Neutrophil (primary cell): ENCODE measurements around the gene VAT1.

Experiments
- H3K27ac ChIP-seq: fragments of 200-600 bp; sonication (generic); 2 replicates; pipeline ENCODE4 v1.5.1; 2016; ENCODE audit warnings: mild to moderate bottlenecking, moderate library complexity
- H3K27me3 ChIP-seq: fragments of 200-600 bp; sonication (generic); 2 replicates; pipeline ENCODE4 v1.6.0; 2016; ENCODE audit warnings: mild to moderate bottlenecking
- H3K36me3 ChIP-seq: fragments of 200-600 bp; sonication (generic); 2 replicates; pipeline ENCODE4 v1.5.1; 2017
- H3K4me1 ChIP-seq, 2 experiments: fragments of 200-600 bp in 1 of 2; sonication (generic) in 1 of 2; 1 replicate in 1 of 2; 2 replicates in 1 of 2; pipeline versions ENCODE4 v1.5.1 to v1.6.1; 2013 to 2016; ENCODE audit warnings: low read depth in 1 of 2, low read length in 1 of 2, mild to moderate bottlenecking in 1 of 2, moderate library complexity in 1 of 2; ENCODE audit not compliant: control insufficient read depth in 1 of 2, insufficient read depth in 1 of 2
- H3K4me3 ChIP-seq, 2 experiments: fragments of 200-600 bp in 1 of 2; sonication (generic) in 1 of 2; 1 replicate in 1 of 2; 2 replicates in 1 of 2; pipeline ENCODE4 v1.5.1; 2013 to 2016; ENCODE audit warnings: low read depth in 1 of 2, low read length in 1 of 2, mild to moderate bottlenecking in 1 of 2, moderate library complexity in 1 of 2
- H3K9me3 ChIP-seq: fragments of 200-600 bp; sonication (generic); 2 replicates; pipeline ENCODE4 v1.5.1; 2016
- CTCF ChIP-seq: fragments of 200-600 bp; sonication (generic); IDR thresholded peaks from 2 replicates; pipeline ENCODE4 v1.5.1; 2016; ENCODE audit warnings: antibody characterized with exemption

The VAT1 gene

GRCh38 chr17:43015579-43015978 is 6.6 kb downstream of the VAT1 start:
- Histone ChIP-seq H3K27me3 (no peaks in the 10 kb centered on the region), H3K36me3 (peaks cover 53% of the 10 kb centered on the region), H3K27ac (peak overlapping the region; percentile 55), H3K4me1 (peaks cover 47 to 50% of the 10 kb centered on the region in 2 experiments), H3K9me3 (no peaks in the 10 kb centered on the region), H3K4me3 (no peak overlapping the region)
- TF ChIP-seq CTCF: no peak

GRCh38 chr17:43014649-43015542 is 7.3 kb downstream of the VAT1 start:
- Histone ChIP-seq H3K36me3 (peaks cover 53% of the 10 kb centered on the region), H3K4me1 (peaks cover 40 to 44% of the 10 kb centered on the region in 2 experiments), H3K9me3 (no peaks in the 10 kb centered on the region), H3K27ac (peak overlapping the region; percentile 55), H3K4me3 (no peak overlapping the region), H3K27me3 (no peaks in the 10 kb centered on the region)
- TF ChIP-seq CTCF: no peak

- peaks cover 53% of the 10 kb centered on the region for H3K36me3 ChIP-seq
- peak overlapping the region; percentile 55 for H3K27ac ChIP-seq
- H3K4me1 ChIP-seq: peaks cover 32 to 36% of the 10 kb centered on the region in 2 experiments
- H3K27me3 ChIP-seq: no peaks in the 10 kb centered on the region
- H3K4me3 ChIP-seq: no peak overlapping the region
- no peak for TF ChIP-seq CTCF
- no peaks in the 10 kb centered on the region for H3K9me3 ChIP-seq
These were observed 8.1 kb downstream of the VAT1 start for GRCh38 chr17:43014020-43014648.

GRCh38 chr17:43013296-43013695 is 8.9 kb downstream of the VAT1 start:
- no peak overlapping the region for H3K4me3 ChIP-seq
- H3K36me3 ChIP-seq: peaks cover 53% of the 10 kb centered on the region
- peaks cover 24 to 28% of the 10 kb centered on the region in 2 experiments for H3K4me1 ChIP-seq
- peak overlapping the region; percentile 55 for H3K27ac ChIP-seq
- no peak for TF ChIP-seq CTCF
- H3K27me3 ChIP-seq: no peaks in the 10 kb centered on the region
- H3K9me3 ChIP-seq: no peaks in the 10 kb centered on the region

- peaks cover 25 to 29% of the 10 kb centered on the region in 2 experiments for H3K4me1 ChIP-seq
- TF ChIP-seq CTCF: no peak
- no peaks in the 10 kb centered on the region for H3K9me3 ChIP-seq
- no peak overlapping the region for H3K4me3 ChIP-seq
- no peak overlapping the region for H3K27ac ChIP-seq
- peaks cover 53% of the 10 kb centered on the region for H3K36me3 ChIP-seq
- H3K27me3 ChIP-seq: no peaks in the 10 kb centered on the region
These were observed 10.3 kb downstream of the VAT1 start for GRCh38 chr17:43011728-43012472.
